Duodenal mucosa (tissue), 2 donors: ENCODE results near the gene EPN1.

Source experiments
- H3K27ac ChIP-seq: one replicate; pipeline ENCODE4 v1.7.0; 2013; ENCODE audit warnings: low read depth, low read length
- H3K27me3 ChIP-seq, 2 donors: one replicate each; pipeline ENCODE4 v1.7.0; 2013; ENCODE audit warnings: low read length in 2 of 2, control low read depth in 1 of 2; ENCODE audit not compliant: insufficient read depth in 2 of 2, control insufficient read depth in 1 of 2
- H3K36me3 ChIP-seq, 2 donors: one replicate each; pipeline ENCODE4 v1.7.0; 2013; ENCODE audit warnings: low read length in 2 of 2, control low read depth in 1 of 2; ENCODE audit not compliant: insufficient read depth in 2 of 2, control insufficient read depth in 1 of 2
- H3K4me1 ChIP-seq, 2 donors: one replicate each; pipeline ENCODE4 v1.7.0; 2013; ENCODE audit warnings: low read length in 2 of 2, control low read depth in 1 of 2; ENCODE audit not compliant: insufficient read depth in 2 of 2, control insufficient read depth in 1 of 2
- H3K4me3 ChIP-seq, 2 donors: one replicate each; pipeline ENCODE4 v1.7.0; 2013; ENCODE audit warnings: low read length in 2 of 2, low read depth in 1 of 2
- H3K9ac ChIP-seq, 2 donors: one replicate each; pipeline ENCODE4 v1.7.0; 2013; ENCODE audit warnings: low read length in 2 of 2, low read depth in 1 of 2
- H3K9me3 ChIP-seq, 2 donors: one replicate each; pipeline ENCODE4 v1.7.0; 2013; ENCODE audit warnings: low read length in 2 of 2, control low read depth in 1 of 2; ENCODE audit not compliant: control insufficient read depth in 1 of 2

EPN1 gene

DNA sequence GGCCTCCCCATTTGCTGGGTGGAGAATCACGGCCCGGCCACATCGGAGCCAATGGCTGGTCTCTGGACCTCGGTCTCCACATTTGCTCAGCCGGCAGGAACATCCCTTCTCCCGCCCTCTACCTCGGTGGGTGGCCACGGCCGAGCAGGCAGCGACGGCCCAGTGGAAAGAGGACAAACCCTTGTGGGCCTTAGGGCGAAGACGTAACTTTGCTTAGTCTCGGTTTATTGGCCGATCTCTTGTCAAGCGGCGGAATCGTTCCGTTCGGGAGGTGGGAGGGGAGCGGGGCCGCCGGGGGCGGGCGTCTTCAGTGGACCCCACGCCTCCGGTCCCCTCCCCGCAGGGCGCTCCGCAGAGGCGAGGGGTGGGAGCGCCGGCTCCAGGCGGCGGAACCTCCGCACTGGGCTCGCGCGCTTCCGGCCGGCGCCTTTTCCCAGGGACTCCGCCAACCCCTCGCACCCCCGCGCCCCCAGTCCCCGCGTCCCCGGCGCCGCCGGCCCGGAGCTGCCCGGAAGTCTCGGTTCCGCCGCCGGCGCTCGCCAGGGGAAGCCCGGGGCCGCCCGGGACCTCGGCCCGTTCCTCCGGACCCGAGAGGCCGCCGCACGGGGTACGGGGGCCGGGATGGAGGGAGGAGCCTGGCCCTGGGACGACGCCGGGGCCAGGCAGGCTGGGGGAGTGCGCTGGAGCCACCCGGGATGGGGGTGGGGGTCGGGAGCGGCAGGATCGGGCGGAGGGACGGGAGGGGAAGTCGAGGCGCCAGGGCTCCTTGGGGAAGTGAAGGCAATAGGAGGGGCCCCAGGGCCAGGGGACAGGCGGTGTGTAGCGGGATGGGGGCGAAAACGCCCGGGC lies 34.2 kb upstream of the EPN1 start, which contains the start of gene ZNF580:
Gene ZNF580 (plus strand): TSS at position 426 of the 849 bp plus-strand sequence. CDS start 1,507 bp downstream, outside the sequence.
- Histone ChIP-seq H3K27ac (peak within 1 kb of the TSS; percentile 67), H3K4me1 (peaks cover 33 to 52% of the 10 kb centered on the region in 2 donors), H3K36me3 (peaks cover 9 to 14% of the 10 kb centered on the region in 2 donors), H3K27me3 (no peaks in the 10 kb centered on the region), H3K9me3 (no peaks in the 10 kb centered on the region), H3K9ac (peak within 1 kb of the TSS; percentile 57 to 77), H3K4me3 (peak within 1 kb of the TSS; percentile 65 to 78)

DNA sequence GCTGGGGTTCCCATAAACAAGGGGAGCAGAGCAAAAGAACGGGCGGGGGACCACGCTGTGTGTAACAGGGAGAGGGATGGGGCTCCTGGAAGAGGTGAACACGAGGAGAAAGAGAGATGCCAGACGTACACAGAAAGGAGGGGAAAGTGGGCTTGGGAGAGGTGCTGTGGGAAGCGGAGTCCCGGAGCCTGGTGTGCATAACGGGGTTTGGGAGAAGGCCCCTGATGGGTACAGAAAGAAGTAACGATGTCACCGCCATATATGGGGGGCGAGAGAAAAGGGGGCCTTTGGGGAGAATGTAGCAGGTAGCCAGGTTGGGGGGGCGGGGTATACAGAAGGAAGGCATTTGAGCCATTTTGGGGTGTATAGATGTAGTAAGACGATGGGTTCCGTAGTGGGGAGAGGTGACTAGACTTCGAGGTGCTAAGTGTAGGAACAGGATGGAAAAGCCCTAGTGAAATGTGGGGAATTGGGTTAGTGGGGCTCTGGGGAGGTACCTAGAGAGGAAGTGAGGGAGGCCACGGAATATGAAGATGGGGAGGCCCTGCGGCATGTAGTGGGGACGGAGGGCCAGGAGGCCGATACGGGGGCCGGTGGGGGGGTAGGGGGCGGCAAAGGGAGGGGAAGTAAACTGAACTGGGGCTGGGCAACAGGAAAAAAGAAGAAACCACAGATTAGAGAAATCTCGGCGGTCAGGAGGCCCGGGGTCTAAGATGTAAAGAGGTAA lies 33.4 kb upstream of the EPN1 start:
- Histone ChIP-seq H3K9ac (peak overlapping the region; percentile 57 to 67), H3K27ac (peak overlapping the region; percentile 60), H3K4me1 (peaks cover 25 to 44% of the 10 kb centered on the region in 2 donors), H3K4me3 (peak overlapping the region; percentile 65 to 91), H3K27me3 (no peaks in the 10 kb centered on the region), H3K9me3 (no peaks in the 10 kb centered on the region), H3K36me3 (peaks cover 9 to 14% of the 10 kb centered on the region in 2 donors)

DNA sequence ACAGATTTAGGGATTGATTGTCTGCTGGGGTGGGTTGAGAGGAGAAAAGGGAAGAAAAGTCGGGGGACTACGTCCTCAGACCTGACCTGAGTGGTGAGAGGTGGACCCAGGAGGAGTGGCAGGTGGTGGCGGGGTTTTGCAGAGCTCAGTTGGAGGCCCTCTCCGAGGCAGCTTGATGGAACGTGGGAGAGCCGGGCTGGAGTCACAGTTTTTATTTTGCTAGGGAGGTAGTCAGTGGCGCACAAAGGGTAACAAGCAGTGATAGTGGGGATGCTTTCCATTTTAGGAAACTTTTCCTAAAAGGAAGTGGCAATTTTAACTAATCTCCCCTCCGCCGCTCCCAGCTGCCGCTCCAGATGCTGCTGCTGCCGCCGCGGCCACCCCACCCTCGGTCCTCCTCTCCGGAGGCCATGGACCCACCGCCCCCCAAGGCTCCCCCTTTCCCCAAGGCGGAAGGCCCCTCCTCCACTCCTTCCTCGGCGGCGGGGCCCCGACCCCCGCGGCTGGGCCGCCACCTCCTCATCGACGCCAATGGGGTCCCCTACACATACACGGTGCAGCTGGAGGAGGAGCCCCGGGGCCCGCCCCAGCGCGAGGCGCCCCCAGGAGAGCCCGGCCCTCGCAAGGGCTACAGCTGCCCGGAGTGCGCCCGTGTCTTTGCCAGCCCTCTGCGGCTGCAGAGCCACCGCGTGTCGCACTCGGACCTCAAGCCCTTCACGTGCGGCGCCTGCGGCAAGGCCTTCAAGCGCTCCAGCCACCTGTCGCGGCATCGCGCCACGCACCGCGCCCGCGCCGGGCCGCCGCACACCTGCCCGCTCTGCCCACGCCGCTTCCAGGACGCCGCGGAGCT lies 32.6 kb upstream of the EPN1 start:
- peak overlapping the region; percentile 57 to 64 for H3K9ac ChIP-seq
- no peaks in the 10 kb centered on the region for H3K9me3 ChIP-seq
- H3K4me3 ChIP-seq = peak overlapping the region; percentile 65 to 91
- no peaks in the 10 kb centered on the region for H3K27me3 ChIP-seq
- peaks cover 27 to 46% of the 10 kb centered on the region in 2 donors for H3K4me1 ChIP-seq
- H3K27ac ChIP-seq = peak overlapping the region; percentile 23
- H3K36me3 ChIP-seq = peaks cover 9 to 14% of the 10 kb centered on the region in 2 donors

DNA sequence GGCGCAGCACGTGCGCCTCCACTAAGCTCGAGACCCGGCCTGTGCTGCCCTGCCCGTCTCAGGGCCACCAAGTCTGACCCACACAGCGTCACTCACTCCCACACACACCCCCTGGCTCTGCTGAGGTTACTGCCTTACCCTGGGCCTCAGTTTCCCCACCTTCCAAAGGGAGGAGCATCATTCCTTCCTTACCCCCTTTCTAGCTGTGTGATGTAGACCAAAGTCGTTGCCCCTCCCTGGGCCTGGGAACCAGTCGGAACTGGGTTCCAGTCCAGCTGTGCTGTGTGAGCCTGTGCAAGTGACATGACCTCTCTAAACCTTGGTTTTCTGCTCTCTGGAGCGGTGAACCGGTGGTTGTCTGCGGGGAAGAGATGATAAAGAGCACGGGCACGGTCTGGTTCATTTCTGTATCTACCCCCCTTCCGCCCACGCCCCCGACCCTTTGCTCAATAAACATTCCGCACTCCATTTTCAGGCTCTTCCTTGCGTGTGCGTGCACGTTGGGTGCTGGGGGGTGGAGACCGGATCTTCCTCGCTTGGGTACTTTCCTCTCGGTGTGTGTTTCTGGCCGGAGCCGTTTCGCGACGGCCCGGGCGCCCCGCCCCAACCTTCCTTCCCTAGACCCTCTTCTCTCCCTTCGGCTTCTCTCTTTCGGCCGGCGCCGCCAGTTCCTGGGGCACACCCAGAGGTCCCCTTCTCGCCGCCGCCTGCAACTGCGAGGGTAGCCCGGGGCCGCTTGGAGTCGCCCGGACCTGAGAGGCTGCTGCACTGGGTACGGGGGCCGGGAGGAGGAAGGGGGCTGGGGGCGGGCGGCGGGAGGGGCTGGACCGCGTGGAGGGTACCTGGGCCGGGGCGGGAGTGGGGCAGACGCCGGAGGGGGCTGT lies 31.8 kb upstream of the EPN1 start, which contains the start of gene ZNF581:
Gene ZNF581 (plus strand): TSS at position 647 of the 884 bp plus-strand sequence. CDS start 923 bp downstream, outside the sequence.
- Histone ChIP-seq H3K9me3 (no peaks in the 10 kb centered on the region), H3K4me3 (peak within 1 kb of the TSS; percentile 65 to 91), H3K27me3 (no peaks in the 10 kb centered on the region), H3K27ac (peak within 1 kb of the TSS; percentile 23), H3K4me1 (peaks cover 32 to 49% of the 10 kb centered on the region in 2 donors), H3K36me3 (peaks cover 9 to 14% of the 10 kb centered on the region in 2 donors), H3K9ac (peak within 1 kb of the TSS; percentile 62 to 81)

DNA sequence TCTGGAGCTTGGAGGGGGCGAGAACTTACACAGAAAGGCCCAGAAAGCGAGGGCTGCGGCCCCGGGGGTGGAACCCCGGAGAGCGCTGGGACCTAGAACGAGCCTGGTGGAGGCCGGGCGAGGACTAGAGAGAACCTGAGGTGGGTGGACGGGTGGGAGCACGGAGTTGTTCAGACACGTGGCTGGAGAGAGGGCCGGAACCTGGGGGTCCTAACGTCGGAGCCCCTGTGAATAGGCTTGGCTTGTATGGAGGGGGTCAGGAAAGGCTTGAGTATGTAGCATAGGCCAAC lies 31.2 kb upstream of the EPN1 start:
- H3K27me3 ChIP-seq = no peaks in the 10 kb centered on the region
- H3K27ac ChIP-seq = no peak overlapping the region
- peaks cover 32 to 53% of the 10 kb centered on the region in 2 donors for H3K4me1 ChIP-seq
- no peaks in the 10 kb centered on the region for H3K9me3 ChIP-seq
- peaks cover 9 to 14% of the 10 kb centered on the region in 2 donors for H3K36me3 ChIP-seq
- peak overlapping the region; percentile 65 to 91 for H3K4me3 ChIP-seq
- H3K9ac ChIP-seq = peak overlapping the region; percentile 62 to 81

DNA sequence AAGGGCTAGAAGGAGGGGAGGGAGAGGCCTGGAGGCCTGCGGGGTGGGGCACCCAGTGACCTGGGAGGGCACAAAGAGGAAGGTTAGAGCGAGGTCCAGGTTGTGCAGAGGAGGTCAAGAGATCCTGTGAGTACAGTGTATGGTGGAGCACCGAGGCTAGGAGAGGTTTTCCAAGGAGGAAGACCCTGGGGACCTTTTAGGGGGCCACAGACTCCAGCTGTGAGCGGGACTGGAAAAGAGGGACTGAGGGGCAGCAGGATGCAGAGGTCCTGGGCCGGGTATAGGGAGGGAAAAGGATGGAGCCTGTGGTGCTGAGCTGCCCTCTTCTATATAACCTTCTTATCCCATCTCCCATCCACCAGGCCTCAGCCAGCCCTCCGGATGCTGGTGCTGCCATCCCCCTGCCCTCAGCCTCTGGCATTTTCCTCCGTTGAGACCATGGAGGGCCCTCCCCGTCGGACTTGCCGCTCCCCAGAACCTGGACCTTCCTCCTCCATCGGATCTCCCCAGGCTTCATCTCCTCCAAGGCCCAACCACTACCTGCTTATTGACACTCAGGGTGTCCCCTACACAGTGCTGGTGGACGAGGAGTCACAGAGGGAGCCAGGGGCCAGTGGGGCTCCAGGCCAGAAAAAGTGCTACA lies 30.7 kb upstream of the EPN1 start:
- no peaks in the 10 kb centered on the region for H3K27me3 ChIP-seq
- H3K36me3 ChIP-seq = peaks cover 9 to 14% of the 10 kb centered on the region in 2 donors
- peak overlapping the region; percentile 62 to 81 for H3K9ac ChIP-seq
- peaks cover 36 to 56% of the 10 kb centered on the region in 2 donors for H3K4me1 ChIP-seq
- no peaks in the 10 kb centered on the region for H3K9me3 ChIP-seq
- peak overlapping the region; percentile 65 to 91 for H3K4me3 ChIP-seq
- H3K27ac ChIP-seq = no peak overlapping the region

DNA sequence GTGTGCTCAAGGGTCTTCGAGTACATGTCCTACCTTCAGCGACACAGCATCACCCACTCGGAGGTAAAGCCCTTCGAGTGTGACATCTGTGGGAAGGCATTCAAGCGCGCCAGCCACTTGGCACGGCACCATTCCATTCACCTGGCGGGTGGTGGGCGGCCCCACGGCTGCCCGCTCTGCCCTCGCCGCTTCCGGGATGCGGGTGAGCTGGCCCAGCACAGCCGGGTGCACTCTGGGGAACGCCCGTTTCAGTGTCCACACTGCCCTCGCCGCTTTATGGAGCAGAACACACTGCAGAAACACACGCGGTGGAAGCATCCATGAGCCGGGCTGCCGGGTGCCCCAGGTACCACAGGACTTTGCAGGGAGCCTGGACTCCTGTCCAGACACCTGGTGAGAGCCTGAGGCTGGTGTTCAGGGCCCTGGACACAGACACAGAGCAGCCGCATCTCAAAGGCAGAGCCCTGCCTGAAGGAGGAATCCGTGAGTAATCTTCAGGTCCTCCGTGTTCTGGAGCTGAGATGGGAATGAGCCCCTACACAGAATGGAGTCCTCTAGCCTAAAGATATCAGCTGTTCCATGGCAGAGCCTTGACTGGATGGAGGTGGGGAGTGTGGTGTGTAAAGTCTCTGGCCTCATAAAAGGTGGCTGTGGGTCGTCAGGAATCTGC lies 30.0 kb upstream of the EPN1 start:
- Histone ChIP-seq H3K9me3 (no peaks in the 10 kb centered on the region), H3K4me1 (peaks cover 38 to 51% of the 10 kb centered on the region in 2 donors), H3K36me3 (peaks cover 9 to 14% of the 10 kb centered on the region in 2 donors), H3K27me3 (no peaks in the 10 kb centered on the region), H3K27ac (no peak overlapping the region), H3K4me3 (no peak overlapping the region), H3K9ac (peak overlapping the region in 1 of 2 donors; percentile 62)

DNA sequence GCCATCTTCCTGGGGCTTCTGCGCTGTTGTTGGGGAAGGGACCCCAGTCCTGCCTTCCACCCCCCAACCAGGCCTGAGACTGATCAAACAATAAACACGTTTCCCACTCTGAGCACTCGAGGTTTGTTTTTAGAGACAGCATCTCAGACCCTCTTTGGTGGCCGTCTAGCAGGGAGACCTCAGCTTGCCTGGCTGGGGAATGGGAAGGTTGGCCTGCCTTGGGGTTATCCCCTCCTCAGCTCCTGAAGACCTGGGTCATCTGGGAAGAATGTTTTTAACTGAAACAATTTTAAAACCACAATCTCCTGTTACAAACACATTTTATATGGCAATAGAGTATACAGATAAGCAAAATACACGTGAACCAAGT lies 29.5 kb upstream of the EPN1 start:
- Histone ChIP-seq H3K27me3 (no peaks in the 10 kb centered on the region), H3K9ac (no peak overlapping the region), H3K9me3 (no peaks in the 10 kb centered on the region), H3K4me3 (no peak overlapping the region), H3K4me1 (peaks cover 38 to 46% of the 10 kb centered on the region in 2 donors), H3K36me3 (peaks cover 9 to 14% of the 10 kb centered on the region in 2 donors), H3K27ac (no peak overlapping the region)
